HepG2 (cell line): ENCODE data around the gene NFKBIL1. TPM values are rescaled to one million over a fixed set of nuclear protein-coding genes. Genes with fewer than 3 reads are reported as not detected.
A peak's percentile ranks its signal among the peaks of the same experiment; 100 is the strongest.

ENCODE experiments used
- CHD4 ChIP-seq: fragments of 200-600 bp; sonication (generic); IDR thresholded peaks from 2 replicates; pipeline ENCODE4 v1.7.0; 2017; ENCODE audit warnings: mild to moderate bottlenecking, low read length, borderline replicate concordance
- HCFC1 ChIP-seq: fragments of 150-350 bp; IDR thresholded peaks from 2 replicates; pipeline ENCODE4 v1.6.1; 2014; ENCODE audit warnings: low read depth, low read length
- HDAC2 ChIP-seq: sonication (generic); formaldehyde crosslinking; IDR thresholded peaks from 2 replicates; pipeline ENCODE4 v1.4.0; 2020; ENCODE audit warnings: missing genetic modification reagents
- JUNB ChIP-seq: sonication (generic); formaldehyde crosslinking; IDR thresholded peaks from 2 replicates; pipeline ENCODE4 v1.8.0; 2022; ENCODE audit warnings: missing genetic modification reagents, mild to moderate bottlenecking, borderline replicate concordance
- LCORL ChIP-seq, 2 experiments: fragments of 450-650 bp in 1 of 2; sonication (generic) in 1 of 2; formaldehyde crosslinking in 1 of 2; IDR thresholded peaks; 2 replicates each; pipeline versions ENCODE4 v1.5.0 to v1.6.1; 2017 to 2020; ENCODE audit warnings: antibody characterized with exemption in 1 of 2, missing genetic modification reagents in 1 of 2
- MYNN ChIP-seq: sonication (generic); formaldehyde crosslinking; IDR thresholded peaks from 2 replicates; pipeline ENCODE4 v1.4.0; 2020; ENCODE audit warnings: mild to moderate bottlenecking, low read depth, missing genetic modification reagents
- NCOR1 ChIP-seq: fragments of 200-600 bp; sonication (generic); IDR thresholded peaks from 2 replicates; pipeline ENCODE4 v1.7.0; 2017; ENCODE audit warnings: antibody characterized with exemption, low read length, borderline replicate concordance
- NFYC ChIP-seq: IDR thresholded peaks from 2 replicates; pipeline ENCODE4 v1.6.1; 2016; ENCODE audit warnings: missing genetic modification reagents, missing compliant biosample characterization
- NR2F6 ChIP-seq, 2 experiments: IDR thresholded peaks; 2 replicates each; pipeline ENCODE4 v1.6.1; 2016; ENCODE audit warnings: antibody characterized with exemption in 1 of 2, mild to moderate bottlenecking in 1 of 2
- PCBP1 ChIP-seq: fragments of 200-400 bp; formaldehyde crosslinking; IDR thresholded peaks from 2 replicates; pipeline ENCODE4 v1.6.1; 2017; ENCODE audit warnings: mild to moderate bottlenecking, low read depth, low read length, borderline replicate concordance
- RAD51 ChIP-seq: fragments of 450-650 bp; IDR thresholded peaks from 2 replicates; pipeline ENCODE4 v1.6.1; 2016; ENCODE audit warnings: borderline replicate concordance
- RXRA ChIP-seq: sonication (generic); formaldehyde crosslinking; IDR thresholded peaks from 2 replicates; pipeline ENCODE4 v1.5.1; 2020; ENCODE audit warnings: missing genetic modification reagents
- SIN3A ChIP-seq: IDR thresholded peaks from 2 replicates; pipeline ENCODE4 v1.6.1; 2011; ENCODE audit warnings: low read depth, mild to moderate bottlenecking, control low read depth, low read length, borderline replicate concordance
- SIX4 ChIP-seq: sonication (generic); formaldehyde crosslinking; IDR thresholded peaks from 2 replicates; pipeline ENCODE4 v1.4.0; 2020; ENCODE audit warnings: missing genetic modification reagents
- SKI ChIP-seq: fragments of 450-650 bp; IDR thresholded peaks from one replicate; pipeline ENCODE4 v1.6.1; 2018; ENCODE audit warnings: mild to moderate bottlenecking; ENCODE audit not compliant: partially characterized antibody
- SRF ChIP-seq: IDR thresholded peaks from 2 replicates; pipeline ENCODE4 v1.6.1; 2011; ENCODE audit warnings: mild to moderate bottlenecking, low read depth, low read length, moderate library complexity
- SRSF4 ChIP-seq: fragments of 200-400 bp; formaldehyde crosslinking; IDR thresholded peaks from one replicate; pipeline ENCODE4 v1.6.1; 2018; ENCODE audit warnings: mild to moderate bottlenecking, low read depth, low read length, moderate library complexity; ENCODE audit not compliant: poor library complexity, severe bottlenecking
- STAT6 ChIP-seq: sonication (generic); formaldehyde crosslinking; IDR thresholded peaks from 2 replicates; pipeline ENCODE4 v1.4.0; 2020; ENCODE audit warnings: missing genetic modification reagents, mild to moderate bottlenecking, borderline replicate concordance
- TEAD3 ChIP-seq: optimal IDR thresholded peaks from 2 replicates; pipeline ENCODE3; 2016; ENCODE audit warnings: borderline replicate concordance
- TOE1 ChIP-seq: sonication (generic); formaldehyde crosslinking; IDR thresholded peaks from 2 replicates; pipeline ENCODE4 v1.4.0; 2020; ENCODE audit warnings: mild to moderate bottlenecking, missing genetic modification reagents
- ZBTB42 ChIP-seq: sonication (generic); formaldehyde crosslinking; IDR thresholded peaks from 2 replicates; pipeline ENCODE4 v1.5.0; 2020; ENCODE audit warnings: mild to moderate bottlenecking, missing genetic modification reagents
- ZC3H13 ChIP-seq: sonication (generic); formaldehyde crosslinking; IDR thresholded peaks from 2 replicates; pipeline ENCODE4 v1.8.1; 2023; ENCODE audit warnings: mild to moderate bottlenecking, missing genetic modification reagents, moderate library complexity
- ZFP91 ChIP-seq: sonication (generic); formaldehyde crosslinking; IDR thresholded peaks from 2 replicates; pipeline ENCODE4 v1.9.0; 2022; ENCODE audit warnings: missing genetic modification reagents, mild to moderate bottlenecking, borderline replicate concordance
- ZFY ChIP-seq: sonication (generic); formaldehyde crosslinking; IDR thresholded peaks from 2 replicates; pipeline ENCODE4 v1.4.0; 2020; ENCODE audit warnings: missing genetic modification reagents
- ZNF382 ChIP-seq: sonication (generic); formaldehyde crosslinking; IDR thresholded peaks from 2 replicates; pipeline ENCODE4 v1.5.0; 2020; ENCODE audit warnings: missing genetic modification reagents, mild to moderate bottlenecking, borderline replicate concordance
- ZNF629 ChIP-seq: sonication (generic); formaldehyde crosslinking; conservative IDR thresholded peaks from 2 replicates; pipeline ENCODE4 v1.5.0; 2020; ENCODE audit warnings: missing genetic modification reagents
- ZNF746 ChIP-seq: sonication (generic); formaldehyde crosslinking; IDR thresholded peaks from 2 replicates; pipeline ENCODE4 v1.8.0; 2022; ENCODE audit warnings: mild to moderate bottlenecking, missing genetic modification reagents
- ZSCAN31 ChIP-seq: sonication (generic); formaldehyde crosslinking; IDR thresholded peaks from 2 replicates; pipeline ENCODE4 v1.5.0; 2020; ENCODE audit warnings: low read depth, mild to moderate bottlenecking, missing genetic modification reagents
- polyA plus RNA-seq, 8 experiments: library from polyadenylated mRNA; depleted of rRNA in 3 of 8; stranded (reverse) in 7 of 8; unstranded in 1 of 8; fragments of >200 nt; fragmentation: Illumina TruSeq in 4 of 8; extraction: Trizol in 4 of 8; gene quantifications; 2 replicates each; pipeline versions ENCODE4 v1.2.1 to v1.2.3, GENCODE V29; 2011 to 2016; ENCODE audit warnings: low read depth in 4 of 8, missing spikeins in 1 of 8, mixed read lengths in 1 of 8; ENCODE audit not compliant: insufficient read depth in 1 of 8
- total RNA-seq, 5 experiments: library from RNA; depleted of rRNA; stranded (reverse); fragments of >200 nt; fragmentation: Illumina TruSeq; extraction: Trizol; gene quantifications; 2 replicates each; pipeline ENCODE4 v1.2.3, GENCODE V29; 2016; ENCODE audit warnings: low read depth in 1 of 5

NFKBIL1 gene
- total and polyA plus RNA-seq, 2 of the 13 experiments (the other 11 are each of a cell fraction or from before 2014, with no cell fraction given) = 9.7 to 19.5 TPM

GRCh38 chr6:31546339-31546957, 960 bp upstream of the NFKBIL1 start, which contains the start of gene ATP6V1G2 (continued):
- TF ChIP-seq LCORL (IDR thresholded peaks at IDR 0.05) = no peak
- TF ChIP-seq LCORL (CRISPR knock-in tag; IDR thresholded peaks at IDR 0.05) = peak; percentile 88; the same call in 1 of the 2 replicates
- TF ChIP-seq MYNN (CRISPR knock-in tag) = no peak
- no peak for TF ChIP-seq ZBTB42 (CRISPR knock-in tag)
- TF ChIP-seq ZNF746 = peak; percentile 19; the same call in 1 of the 2 replicates
- TF ChIP-seq HDAC2 (CRISPR knock-in tag) = peak; percentile 72
- TF ChIP-seq RXRA (CRISPR knock-in tag) = peak; percentile 22; the same call in 1 of the 2 replicates
- no peak for TF ChIP-seq TOE1
- TF ChIP-seq RAD51 = no peak
- TF ChIP-seq SRF = no peak
- no peak for TF ChIP-seq ZNF629 (CRISPR knock-in tag)
- TF ChIP-seq PCBP1 = 0 out of 2 replicates have a peak, but pooled peaks have one; percentile 10
- TF ChIP-seq JUNB (CRISPR knock-in tag) = no peak
- no peak for TF ChIP-seq ZFY (CRISPR knock-in tag)
- TF ChIP-seq NCOR1 = no peak
- TF ChIP-seq SRSF4 = no peak
- TF ChIP-seq SKI = peak; percentile 34
- TF ChIP-seq ZC3H13 (CRISPR knock-in tag) = 0 out of 2 replicates have a peak, but pooled peaks have one; percentile 36
- TF ChIP-seq HCFC1 = peak; percentile 34
- TF ChIP-seq ZNF382 (CRISPR knock-in tag) = no peak
- no peak for TF ChIP-seq CHD4
- peak; percentile 71 for TF ChIP-seq TEAD3
- no peak for TF ChIP-seq STAT6 (CRISPR knock-in tag)
- peak; percentile 8 for TF ChIP-seq NR2F6 (IDR thresholded peaks at IDR 0.05)
- TF ChIP-seq NR2F6 (CRISPR knock-in tag; IDR thresholded peaks at IDR 0.05) = peak; percentile 65; the same call in 1 of the 2 replicates
- TF ChIP-seq NFYC (CRISPR knock-in tag) = peak; percentile 60
- TF ChIP-seq ZFP91 = no peak; the same call in none of the 2 replicates
- TF ChIP-seq SIN3A = peak; percentile 47; the same call in 1 of the 2 replicates
- TF ChIP-seq SIX4 (CRISPR knock-in tag) = 0 out of 2 replicates have a peak, but pooled peaks have one; percentile 11
- no peak; the same call in 1 of the 2 replicates for TF ChIP-seq ZSCAN31
